Osteocyte (in vitro differentiated cells): ENCODE measurements around the gene PDAP1. TPM values are rescaled to one million over a fixed set of nuclear protein-coding genes. Genes with fewer than 3 reads are reported as not detected.
A peak's percentile ranks its signal among the peaks of the same experiment; 100 is the strongest.
"Not testable (repeated sequence)": the region's sequence is repeated elsewhere in the genome, so short reads cannot be mapped to it uniquely, and the experiment has no call there.

ENCODE experiments used
- DNase-seq: peaks from one replicate; pipeline ENCODE4 v3.0.0; 2021; ENCODE audit warnings: mixed read lengths; ENCODE audit not compliant: unreplicated experiment; ENCODE audit errors: extremely low spot score
- H3K27ac Mint-ChIP-seq: one replicate; pipeline ENCODE4 v1.8.0; 2021; ENCODE audit warnings: mild to moderate bottlenecking, mixed read lengths; ENCODE audit not compliant: unreplicated experiment
- H3K27me3 Mint-ChIP-seq: one replicate; pipeline ENCODE4 v1.8.0; 2021; ENCODE audit warnings: mixed read lengths; ENCODE audit not compliant: unreplicated experiment
- H3K36me3 Mint-ChIP-seq: one replicate; pipeline ENCODE4 v1.8.0; 2021; ENCODE audit warnings: mixed read lengths; ENCODE audit not compliant: unreplicated experiment
- H3K4me1 Mint-ChIP-seq: one replicate; pipeline ENCODE4 v1.8.0; 2021; ENCODE audit warnings: mixed read lengths; ENCODE audit not compliant: unreplicated experiment
- H3K4me3 Mint-ChIP-seq: one replicate; pipeline ENCODE4 v1.8.0; 2021; ENCODE audit warnings: mild to moderate bottlenecking, moderate library complexity, mixed read lengths; ENCODE audit not compliant: unreplicated experiment
- H3K9me3 Mint-ChIP-seq: one replicate; pipeline ENCODE4 v1.8.0; 2021; ENCODE audit warnings: mixed read lengths; ENCODE audit not compliant: unreplicated experiment
- CTCF ChIP-seq: fragments of 200-600 bp; sonication (generic); IDR thresholded peaks from 2 replicates; pipeline ENCODE4 v1.5.0; 2021; ENCODE audit warnings: antibody characterized with exemption, mild to moderate bottlenecking, moderate library complexity
- total RNA-seq: library from RNA; stranded (reverse); gene quantifications from 2 replicates; pipeline ENCODE4 v1.2.1, GENCODE V29; 2021

The PDAP1 gene
- total RNA-seq, 1 donor from 2014 or later = 107 TPM

- Mint-ChIP-seq H3K9me3 (no peaks in the 10 kb centered on the region), H3K4me1 (peaks cover 25% of the 10 kb centered on the region), H3K4me3 (no peak overlapping the region), H3K27ac (peak overlapping the region; percentile 34), H3K27me3 (no peaks in the 10 kb centered on the region), H3K36me3 (peaks cover 7% of the 10 kb centered on the region)
- no peak for TF ChIP-seq CTCF
- no peak for DNase-seq
Measured at GRCh38 chr7:99381664-99382075, 26.7 kb downstream of the PDAP1 start.

- no peak for DNase-seq
Measured at GRCh38 chr7:99380823-99381663, 27.4 kb downstream of the PDAP1 start.

GRCh38 chr7:99380032-99380822 is 28.2 kb downstream of the PDAP1 start:
- TF ChIP-seq CTCF = no peak
- H3K9me3 Mint-ChIP-seq = no peaks in the 10 kb centered on the region
- H3K36me3 Mint-ChIP-seq = peaks cover 4% of the 10 kb centered on the region
- DNase-seq = no peak
- H3K27ac Mint-ChIP-seq = peak overlapping the region; percentile 82
- peak overlapping the region; percentile 51 for H3K4me3 Mint-ChIP-seq
- no peaks in the 10 kb centered on the region for H3K27me3 Mint-ChIP-seq
- H3K4me1 Mint-ChIP-seq = peaks cover 26% of the 10 kb centered on the region

More at GRCh38 chr7:99380823-99381663, 27.4 kb downstream of the PDAP1 start:
- Mint-ChIP-seq H3K27me3 (no peaks in the 10 kb centered on the region), H3K4me3 (no peak overlapping the region), H3K27ac (peak overlapping the region; percentile 34), H3K9me3 (no peaks in the 10 kb centered on the region), H3K4me1 (peaks cover 26% of the 10 kb centered on the region), H3K36me3 (peaks cover 4% of the 10 kb centered on the region)
- no peak for TF ChIP-seq CTCF

- H3K36me3 Mint-ChIP-seq, DNase-seq, H3K9me3 Mint-ChIP-seq, H3K27me3 Mint-ChIP-seq: not testable (repeated sequence)
- Mint-ChIP-seq H3K27ac (peak overlapping the region; percentile 82), H3K4me3 (peak overlapping the region; percentile 51), H3K4me1 (peaks cover 26% of the 10 kb centered on the region)
Measured at GRCh38 chr7:99379693-99380031, 28.7 kb downstream of the PDAP1 start.

- DNase-seq = no peak
- peak overlapping the region; percentile 6 for H3K4me3 Mint-ChIP-seq
- no peaks in the 10 kb centered on the region for H3K9me3 Mint-ChIP-seq
- peak overlapping the region; percentile 82 for H3K27ac Mint-ChIP-seq
- TF ChIP-seq CTCF = no peak
- no peaks in the 10 kb centered on the region for H3K27me3 Mint-ChIP-seq
- peaks cover 4% of the 10 kb centered on the region for H3K36me3 Mint-ChIP-seq
- H3K4me1 Mint-ChIP-seq = peaks cover 26% of the 10 kb centered on the region
Measured at GRCh38 chr7:99379043-99379577, 29.3 kb downstream of the PDAP1 start.
